ENCODE data around the gene PLEKHJ1. TPM values are rescaled to one million over a fixed set of nuclear protein-coding genes. Genes with fewer than 3 reads are reported as not detected.

Gene PLEKHJ1
- total and polyA plus RNA-seq, 2 of the 13 experiments (the other 11 are each of a cell fraction or from before 2014, with no cell fraction given) = 70.5 to 130 TPM

GRCh38 chr19:2252797-2253105 lies 16.6 kb upstream of the PLEKHJ1 start (continued):
- TF ChIP-seq ETS1 (CRISPR knock-in tag; IDR thresholded peaks at IDR 0.05) (peak; percentile 90; the same call in 1 of the 2 replicates), ZNF512 (CRISPR knock-in tag; IDR thresholded peaks at IDR 0.05) (no peak), ZNF547 (CRISPR knock-in tag; IDR thresholded peaks at IDR 0.05) (no peak), ZBTB21 (CRISPR knock-in tag; IDR thresholded peaks at IDR 0.05) (no peak), ZNF7 (CRISPR knock-in tag; IDR thresholded peaks at IDR 0.05) (no peak), NPAS2 (CRISPR knock-in tag; IDR thresholded peaks at IDR 0.05; ENCODE audit: borderline replicate concordance) (no peak), ZSCAN20 (CRISPR knock-in tag; IDR thresholded peaks at IDR 0.05; ENCODE audit: borderline replicate concordance) (peak; percentile 98; the same call in 1 of the 2 replicates), ZNF766 (CRISPR knock-in tag; IDR thresholded peaks at IDR 0.05; ENCODE audit: borderline replicate concordance) (peak; percentile 63; the same call in 1 of the 2 replicates), ZNF879 (CRISPR knock-in tag; IDR thresholded peaks at IDR 0.05) (no peak), AKAP8 (CRISPR knock-in tag; IDR thresholded peaks at IDR 0.05) (no peak), USF2 (IDR thresholded peaks at IDR 0.05; ENCODE audit: low read depth, low read length) (no peak), USF2 (CRISPR knock-in tag; IDR thresholded peaks at IDR 0.05; ENCODE audit: borderline replicate concordance) (no peak), ZNF605 (CRISPR knock-in tag; IDR thresholded peaks at IDR 0.05) (no peak), ZNF672 (CRISPR knock-in tag; IDR thresholded peaks at IDR 0.05) (no peak), YY1 (IDR thresholded peaks at IDR 0.05; ENCODE audit: insufficient read depth, insufficient replicate concordance, low read depth, low read length) (no peak), ZNF670 (CRISPR knock-in tag; IDR thresholded peaks at IDR 0.05; ENCODE audit: borderline replicate concordance) (no peak), SNAPC4 (CRISPR knock-in tag; IDR thresholded peaks at IDR 0.05) (no peak), TFAP4 (IDR thresholded peaks at IDR 0.05; ENCODE audit: borderline replicate concordance, low read depth) (peak; percentile 8; the same call in 1 of the 2 replicates)
